Uterus (tissue), 4 donors: Measurements from ENCODE around the gene SRSF4. TPM values are rescaled to one million over a fixed set of nuclear protein-coding genes. Genes with fewer than 3 reads are reported as not detected.
"Not testable (repeated sequence)": the region's sequence is repeated elsewhere in the genome, so short reads cannot be mapped to it uniquely, and the experiment has no call there.

Source experiments
- DNase-seq, 2 donors: peaks; one replicate each; pipeline ENCODE4 v3.0.0-alpha.2; 2019 to 2020
- H3K27ac ChIP-seq, 2 donors: fragments of 200-600 bp; sonication (generic); 1 replicate in 1 of 2; 2 replicates in 1 of 2; pipeline ENCODE4 v1.5.1; 2016 to 2018
- H3K27me3 ChIP-seq, 2 donors: fragments of 200-600 bp; sonication (generic); one replicate each; pipeline ENCODE4 v1.5.1; 2018 to 2019; ENCODE audit warnings: control low read depth in 1 of 2
- H3K36me3 ChIP-seq, 2 donors: fragments of 200-600 bp; sonication (generic); one replicate each; pipeline ENCODE4 v1.5.1; 2019; ENCODE audit warnings: control low read depth in 1 of 2
- H3K4me1 ChIP-seq, 2 donors: fragments of 200-600 bp; sonication (generic); one replicate each; pipeline ENCODE4 v1.5.1; 2018 to 2019; ENCODE audit warnings: control low read depth in 1 of 2
- H3K4me3 ChIP-seq, 2 donors: fragments of 200-600 bp; sonication (generic); 1 replicate in 1 of 2; 2 replicates in 1 of 2; pipeline ENCODE4 v1.5.1; 2018 to 2019; ENCODE audit warnings: mild to moderate bottlenecking in 1 of 2
- H3K9me3 ChIP-seq, 2 donors: fragments of 200-600 bp; sonication (generic); one replicate each; pipeline ENCODE4 v1.5.1; 2019; ENCODE audit warnings: control low read depth in 1 of 2
- POLR2A ChIP-seq, 2 donors: fragments of 450-650 bp; IDR thresholded peaks; one replicate each; pipeline ENCODE4 v1.6.1; 2016; ENCODE audit warnings: antibody characterized with exemption in 2 of 2, mild to moderate bottlenecking in 1 of 2, moderate library complexity in 1 of 2
- intact Hi-C: fragments of 100-400 bp; cut with DNase I; formaldehyde crosslinking; loops from one replicate; pipeline ENCODE4 v1.15.1; 2023; ENCODE audit warnings: low total_unique reads
- total RNA-seq, 4 donors: library from RNA; depleted of rRNA in 3 of 4; stranded (reverse); fragments of >200 nt in 3 of 4; gene quantifications; one replicate each; pipeline versions ENCODE4 v1.1.0 to v1.2.4, GENCODE V29; 2014 to 2023
- TF ChIP-seq, protein P1 (sequence below), 4 experiments: fragments of 200-600 bp in 2 of 4; fragments of 450-650 bp in 2 of 4; sonication (generic) in 2 of 4; IDR thresholded peaks; one replicate each; pipeline ENCODE4 v1.5.1; 2016 to 2019; ENCODE audit warnings: antibody characterized with exemption in 4 of 4, mild to moderate bottlenecking in 2 of 4, moderate library complexity in 1 of 4
- donor health status: DM: yes; HTN: yes; CAD: no.

Gene SRSF4
- total RNA-seq, 4 donors from 2014 or later: 60.0 to 129 (median 69.0) TPM

DNA sequence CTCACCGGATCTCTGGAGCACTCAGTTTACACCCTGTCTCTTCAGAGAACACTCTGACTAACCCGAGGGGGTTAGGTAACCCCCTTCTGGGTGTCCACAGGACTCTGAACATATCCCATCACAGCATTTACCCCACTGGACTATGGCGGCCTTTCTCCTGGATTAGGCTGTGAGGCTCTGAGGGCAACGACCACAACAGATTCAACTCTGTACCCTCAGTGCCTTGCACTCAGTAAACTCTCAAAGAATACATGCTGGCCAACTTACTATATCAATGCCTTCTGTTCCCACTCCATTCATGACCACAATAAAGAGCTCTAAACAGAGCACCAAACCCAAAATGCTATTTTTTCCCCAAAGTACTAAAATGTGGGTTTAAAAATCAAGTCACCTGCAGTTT is 43.7 kb upstream of the SRSF4 start:
- TF ChIP-seq, protein P1, sequence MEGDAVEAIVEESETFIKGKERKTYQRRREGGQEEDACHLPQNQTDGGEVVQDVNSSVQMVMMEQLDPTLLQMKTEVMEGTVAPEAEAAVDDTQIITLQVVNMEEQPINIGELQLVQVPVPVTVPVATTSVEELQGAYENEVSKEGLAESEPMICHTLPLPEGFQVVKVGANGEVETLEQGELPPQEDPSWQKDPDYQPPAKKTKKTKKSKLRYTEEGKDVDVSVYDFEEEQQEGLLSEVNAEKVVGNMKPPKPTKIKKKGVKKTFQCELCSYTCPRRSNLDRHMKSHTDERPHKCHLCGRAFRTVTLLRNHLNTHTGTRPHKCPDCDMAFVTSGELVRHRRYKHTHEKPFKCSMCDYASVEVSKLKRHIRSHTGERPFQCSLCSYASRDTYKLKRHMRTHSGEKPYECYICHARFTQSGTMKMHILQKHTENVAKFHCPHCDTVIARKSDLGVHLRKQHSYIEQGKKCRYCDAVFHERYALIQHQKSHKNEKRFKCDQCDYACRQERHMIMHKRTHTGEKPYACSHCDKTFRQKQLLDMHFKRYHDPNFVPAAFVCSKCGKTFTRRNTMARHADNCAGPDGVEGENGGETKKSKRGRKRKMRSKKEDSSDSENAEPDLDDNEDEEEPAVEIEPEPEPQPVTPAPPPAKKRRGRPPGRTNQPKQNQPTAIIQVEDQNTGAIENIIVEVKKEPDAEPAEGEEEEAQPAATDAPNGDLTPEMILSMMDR (IDR thresholded peaks at IDR 0.05): no peak
- no peak for TF ChIP-seq POLR2A (IDR thresholded peaks at IDR 0.05)
- Histone ChIP-seq H3K27ac (no peak overlapping the region), H3K9me3 (no peaks in the 10 kb centered on the region), H3K27me3 (no peaks in the 10 kb centered on the region), H3K4me1 (peaks cover 0 to 9% of the 10 kb centered on the region in 2 donors), H3K36me3 (no peaks in the 10 kb centered on the region), H3K4me3 (no peak overlapping the region)
- intact Hi-C loops: no loop called here
- DNase-seq: no peak

DNA sequence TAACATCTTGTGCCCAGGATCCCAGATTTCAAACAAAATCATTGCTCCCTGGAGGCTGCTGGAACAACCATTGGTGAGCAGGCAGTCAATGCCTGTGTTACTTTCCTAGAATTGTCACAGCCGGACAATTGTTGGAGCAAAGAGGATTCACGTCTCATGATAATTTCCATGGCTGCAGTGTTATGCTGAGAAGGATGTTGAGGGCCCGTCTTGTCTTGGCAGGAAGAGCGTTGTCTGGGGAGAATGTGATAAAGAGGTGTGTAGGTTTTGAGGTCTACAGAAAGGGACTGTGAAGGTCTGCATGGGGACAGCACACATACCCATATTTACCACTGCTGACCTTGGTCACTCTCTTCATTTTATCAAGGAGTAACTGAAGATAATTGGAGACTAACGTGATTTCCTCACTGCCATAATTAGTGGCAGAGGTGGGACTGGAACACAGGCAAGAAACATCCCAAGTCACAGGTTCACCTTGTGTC is 42.7 kb upstream of the SRSF4 start:
- no peak for TF ChIP-seq POLR2A (IDR thresholded peaks at IDR 0.05)
- TF ChIP-seq, protein P1 (IDR thresholded peaks at IDR 0.05): no peak
- Histone ChIP-seq H3K36me3 (no peaks in the 10 kb centered on the region), H3K4me1 (no peaks in the 10 kb centered on the region), H3K27me3 (no peaks in the 10 kb centered on the region), H3K27ac (no peak overlapping the region), H3K9me3 (no peaks in the 10 kb centered on the region), H3K4me3 (no peak overlapping the region)
- no peak for DNase-seq
- intact Hi-C loops: no loop called here

DNA sequence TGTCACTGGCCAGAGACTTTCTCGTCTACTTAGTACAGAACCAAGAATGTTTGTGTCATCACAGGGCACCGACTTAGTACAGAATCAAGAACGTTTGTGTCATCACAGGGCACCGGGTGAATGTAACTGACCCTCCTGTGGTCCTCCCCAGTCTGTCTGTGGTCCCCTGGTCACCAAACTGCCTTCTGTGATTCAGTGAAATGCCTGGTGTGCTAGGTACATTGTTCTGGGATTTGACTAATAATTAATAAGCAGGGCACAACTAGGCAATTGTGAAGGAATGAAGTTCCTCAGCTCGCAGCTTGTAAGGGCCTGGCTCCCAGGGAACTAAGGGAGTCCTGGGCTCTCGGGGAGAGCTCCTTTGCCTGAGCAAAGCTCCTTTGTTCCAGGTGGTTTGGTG is 41.8 kb upstream of the SRSF4 start:
- no peaks in the 10 kb centered on the region for H3K27me3 ChIP-seq
- H3K9me3 ChIP-seq: no peaks in the 10 kb centered on the region
- no peaks in the 10 kb centered on the region for H3K36me3 ChIP-seq
- no peaks in the 10 kb centered on the region for H3K4me1 ChIP-seq
- intact Hi-C loops: no loop called here
- H3K27ac ChIP-seq: no peak overlapping the region
- TF ChIP-seq, protein P1 (IDR thresholded peaks at IDR 0.05): no peak
- no peak overlapping the region for H3K4me3 ChIP-seq
- no peak for DNase-seq

DNA sequence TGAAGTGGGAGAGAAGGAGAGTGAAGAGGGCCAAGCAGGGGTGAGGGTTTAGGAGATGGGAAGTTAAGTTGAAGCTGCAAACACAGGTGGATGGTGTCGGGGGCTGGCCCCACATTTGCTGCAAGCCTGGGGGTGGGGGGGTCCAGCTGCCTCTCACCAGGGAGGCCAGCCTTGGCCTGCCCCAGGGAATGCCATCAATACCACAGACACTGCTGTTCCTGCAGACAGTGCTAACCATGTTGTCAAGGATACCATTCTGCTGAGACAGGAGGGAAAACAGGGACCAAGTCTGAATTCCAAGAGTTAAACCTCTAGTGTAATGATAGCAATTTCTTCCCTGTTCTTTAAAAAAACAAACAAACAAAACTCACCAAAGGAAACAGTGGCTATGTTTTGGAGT is 41.0 kb upstream of the SRSF4 start:
- no peak for TF ChIP-seq POLR2A (IDR thresholded peaks at IDR 0.05)
- TF ChIP-seq, protein P1 (IDR thresholded peaks at IDR 0.05): no peak
- no peaks in the 10 kb centered on the region for H3K4me1 ChIP-seq
- H3K36me3 ChIP-seq: no peaks in the 10 kb centered on the region
- no peaks in the 10 kb centered on the region for H3K9me3 ChIP-seq
- H3K4me3 ChIP-seq: no peak overlapping the region
- no peaks in the 10 kb centered on the region for H3K27me3 ChIP-seq
- no peak for DNase-seq
- intact Hi-C loops: no loop called here
- no peak overlapping the region for H3K27ac ChIP-seq

DNA sequence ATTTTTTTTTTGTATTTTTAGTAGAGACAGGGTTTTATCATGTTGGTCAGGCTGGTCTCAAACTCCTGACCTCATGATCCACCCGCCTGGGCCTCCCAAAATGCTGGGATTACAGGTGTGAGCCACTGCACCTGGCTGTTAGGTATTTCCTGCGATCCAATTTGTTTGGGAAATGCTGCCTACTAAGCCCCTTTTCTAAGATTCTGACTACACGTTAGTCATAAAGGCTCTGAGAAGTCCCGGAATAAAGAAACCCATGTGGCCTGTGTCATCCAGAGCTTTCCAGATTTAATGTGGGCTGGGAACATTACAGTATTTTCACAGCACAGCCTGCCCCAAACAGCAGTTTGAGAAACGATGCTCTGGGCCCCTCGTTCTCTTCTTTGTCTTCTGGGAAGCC is 40.6 kb upstream of the SRSF4 start:
- H3K4me1 ChIP-seq, H3K27ac ChIP-seq, DNase-seq, H3K27me3 ChIP-seq, H3K4me3 ChIP-seq, H3K36me3 ChIP-seq, intact Hi-C loops, H3K9me3 ChIP-seq: not testable (repeated sequence)

DNA sequence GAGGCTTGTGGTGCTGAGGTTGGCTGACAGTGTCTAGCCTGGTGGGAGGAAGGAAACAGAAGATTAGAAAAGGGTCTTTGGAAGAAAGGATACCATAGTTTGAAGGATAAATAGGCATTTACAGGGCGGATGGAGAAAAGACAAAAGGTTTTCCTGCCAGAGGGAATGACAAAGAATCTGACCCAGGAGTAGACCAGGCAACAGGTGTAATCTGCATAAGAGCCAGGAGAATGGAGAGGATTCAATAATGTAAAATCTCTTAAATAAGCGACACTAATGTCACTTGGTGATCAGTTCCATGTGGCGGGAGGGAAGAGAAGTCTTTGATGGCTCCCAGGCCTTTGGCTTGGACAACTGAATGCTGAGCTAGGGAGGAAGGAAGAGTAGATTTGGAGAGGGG is 39.6 kb upstream of the SRSF4 start:
- Histone ChIP-seq H3K36me3 (no peaks in the 10 kb centered on the region), H3K9me3 (no peaks in the 10 kb centered on the region), H3K27ac (no peak overlapping the region), H3K27me3 (no peaks in the 10 kb centered on the region), H3K4me3 (no peak overlapping the region), H3K4me1 (no peaks in the 10 kb centered on the region)
- intact Hi-C loops: no loop called here
- no peak for DNase-seq
- TF ChIP-seq, protein P1 (IDR thresholded peaks at IDR 0.05): no peak
- no peak for TF ChIP-seq POLR2A (IDR thresholded peaks at IDR 0.05)
